ENCODE measurements around the gene NABP2. TPM values are rescaled to one million over a fixed set of nuclear protein-coding genes. Genes with fewer than 3 reads are reported as not detected.

The NABP2 gene
- total and polyA plus RNA-seq, 2 experiments from 2014 or later, result 25.5 to 27.8 TPM

GRCh38 chr12:56193025-56193578 is 31.0 kb upstream of the NABP2 start:
- peak overlapping the region; percentile 7; the same call in 1 of the 2 replicates for H3K27ac Mint-ChIP-seq
- peaks cover 27% of the 10 kb centered on the region for H3K4me1 Mint-ChIP-seq
- H3K27me3 Mint-ChIP-seq (ENCODE audit: insufficient read depth, low read depth, poor library complexity), result peaks cover 15% of the 10 kb centered on the region
- H3K4me2 ChIP-seq, result no peak overlapping the region
- peaks cover 5% of the 10 kb centered on the region; the same call in 1 of the 2 replicates for H3F3A ChIP-seq (replicated peaks; ENCODE audit: low read depth)
- H3K4me3 Mint-ChIP-seq, result peak overlapping the region; percentile 22; the same call in 1 of the 3 replicates
- 0 out of 2 replicates have a peak, but pooled peaks cover 5% of the 10 kb centered on the region for H3K9me2 ChIP-seq (ENCODE audit: insufficient read depth)
- no peaks in the 10 kb centered on the region; the same call in 1 of the 2 replicates for H4K20me1 ChIP-seq (replicated peaks; ENCODE audit: insufficient read depth)
- H3K36me3 ChIP-seq (ENCODE audit: insufficient read depth), result no peaks in the 10 kb centered on the region
- H3K36me3 Mint-ChIP-seq (ENCODE audit: low read depth), result peaks cover 20% of the 10 kb centered on the region
- H3K79me2 ChIP-seq (replicated peaks; ENCODE audit: insufficient read depth), result peaks cover 8% of the 10 kb centered on the region
- DNase-seq (ENCODE audit: low spot score), result peak; percentile 96
- no peak for ATAC-seq
- H3K4me3 ChIP-seq, result no peak overlapping the region
- 0 out of 2 replicates have a peak overlapping the region, but pooled peaks have one; percentile 3 for H2AFZ ChIP-seq
- H3K27me3 ChIP-seq (ENCODE audit: insufficient read depth), result no peaks in the 10 kb centered on the region
- H3K4me1 ChIP-seq (ENCODE audit: insufficient read depth), result peaks cover 4% of the 10 kb centered on the region
- no peak overlapping the region for H3K27ac ChIP-seq (ENCODE audit: low read depth)
- TF ChIP-seq REST (IDR thresholded peaks at IDR 0.05; ENCODE audit: unreplicated experiment) (no peak), CREB1 (CRISPR knock-in tag; IDR thresholded peaks at IDR 0.05; ENCODE audit: low read depth) (0 out of 2 replicates have a peak, but pooled peaks have one; percentile 3), POLR2AphosphoS5 (IDR thresholded peaks at IDR 0.05; ENCODE audit: low read depth) (no peak), NANOG (IDR thresholded peaks at IDR 0.05; ENCODE audit: borderline replicate concordance) (no peak), STAT1 (IDR thresholded peaks at IDR 0.05; ENCODE audit: unreplicated experiment) (no peak), ZNF114 (CRISPR knock-in tag; IDR thresholded peaks at IDR 0.05) (0 out of 2 replicates have a peak, but pooled peaks have one; percentile 66)
- TF ChIP-seq, protein P1, sequence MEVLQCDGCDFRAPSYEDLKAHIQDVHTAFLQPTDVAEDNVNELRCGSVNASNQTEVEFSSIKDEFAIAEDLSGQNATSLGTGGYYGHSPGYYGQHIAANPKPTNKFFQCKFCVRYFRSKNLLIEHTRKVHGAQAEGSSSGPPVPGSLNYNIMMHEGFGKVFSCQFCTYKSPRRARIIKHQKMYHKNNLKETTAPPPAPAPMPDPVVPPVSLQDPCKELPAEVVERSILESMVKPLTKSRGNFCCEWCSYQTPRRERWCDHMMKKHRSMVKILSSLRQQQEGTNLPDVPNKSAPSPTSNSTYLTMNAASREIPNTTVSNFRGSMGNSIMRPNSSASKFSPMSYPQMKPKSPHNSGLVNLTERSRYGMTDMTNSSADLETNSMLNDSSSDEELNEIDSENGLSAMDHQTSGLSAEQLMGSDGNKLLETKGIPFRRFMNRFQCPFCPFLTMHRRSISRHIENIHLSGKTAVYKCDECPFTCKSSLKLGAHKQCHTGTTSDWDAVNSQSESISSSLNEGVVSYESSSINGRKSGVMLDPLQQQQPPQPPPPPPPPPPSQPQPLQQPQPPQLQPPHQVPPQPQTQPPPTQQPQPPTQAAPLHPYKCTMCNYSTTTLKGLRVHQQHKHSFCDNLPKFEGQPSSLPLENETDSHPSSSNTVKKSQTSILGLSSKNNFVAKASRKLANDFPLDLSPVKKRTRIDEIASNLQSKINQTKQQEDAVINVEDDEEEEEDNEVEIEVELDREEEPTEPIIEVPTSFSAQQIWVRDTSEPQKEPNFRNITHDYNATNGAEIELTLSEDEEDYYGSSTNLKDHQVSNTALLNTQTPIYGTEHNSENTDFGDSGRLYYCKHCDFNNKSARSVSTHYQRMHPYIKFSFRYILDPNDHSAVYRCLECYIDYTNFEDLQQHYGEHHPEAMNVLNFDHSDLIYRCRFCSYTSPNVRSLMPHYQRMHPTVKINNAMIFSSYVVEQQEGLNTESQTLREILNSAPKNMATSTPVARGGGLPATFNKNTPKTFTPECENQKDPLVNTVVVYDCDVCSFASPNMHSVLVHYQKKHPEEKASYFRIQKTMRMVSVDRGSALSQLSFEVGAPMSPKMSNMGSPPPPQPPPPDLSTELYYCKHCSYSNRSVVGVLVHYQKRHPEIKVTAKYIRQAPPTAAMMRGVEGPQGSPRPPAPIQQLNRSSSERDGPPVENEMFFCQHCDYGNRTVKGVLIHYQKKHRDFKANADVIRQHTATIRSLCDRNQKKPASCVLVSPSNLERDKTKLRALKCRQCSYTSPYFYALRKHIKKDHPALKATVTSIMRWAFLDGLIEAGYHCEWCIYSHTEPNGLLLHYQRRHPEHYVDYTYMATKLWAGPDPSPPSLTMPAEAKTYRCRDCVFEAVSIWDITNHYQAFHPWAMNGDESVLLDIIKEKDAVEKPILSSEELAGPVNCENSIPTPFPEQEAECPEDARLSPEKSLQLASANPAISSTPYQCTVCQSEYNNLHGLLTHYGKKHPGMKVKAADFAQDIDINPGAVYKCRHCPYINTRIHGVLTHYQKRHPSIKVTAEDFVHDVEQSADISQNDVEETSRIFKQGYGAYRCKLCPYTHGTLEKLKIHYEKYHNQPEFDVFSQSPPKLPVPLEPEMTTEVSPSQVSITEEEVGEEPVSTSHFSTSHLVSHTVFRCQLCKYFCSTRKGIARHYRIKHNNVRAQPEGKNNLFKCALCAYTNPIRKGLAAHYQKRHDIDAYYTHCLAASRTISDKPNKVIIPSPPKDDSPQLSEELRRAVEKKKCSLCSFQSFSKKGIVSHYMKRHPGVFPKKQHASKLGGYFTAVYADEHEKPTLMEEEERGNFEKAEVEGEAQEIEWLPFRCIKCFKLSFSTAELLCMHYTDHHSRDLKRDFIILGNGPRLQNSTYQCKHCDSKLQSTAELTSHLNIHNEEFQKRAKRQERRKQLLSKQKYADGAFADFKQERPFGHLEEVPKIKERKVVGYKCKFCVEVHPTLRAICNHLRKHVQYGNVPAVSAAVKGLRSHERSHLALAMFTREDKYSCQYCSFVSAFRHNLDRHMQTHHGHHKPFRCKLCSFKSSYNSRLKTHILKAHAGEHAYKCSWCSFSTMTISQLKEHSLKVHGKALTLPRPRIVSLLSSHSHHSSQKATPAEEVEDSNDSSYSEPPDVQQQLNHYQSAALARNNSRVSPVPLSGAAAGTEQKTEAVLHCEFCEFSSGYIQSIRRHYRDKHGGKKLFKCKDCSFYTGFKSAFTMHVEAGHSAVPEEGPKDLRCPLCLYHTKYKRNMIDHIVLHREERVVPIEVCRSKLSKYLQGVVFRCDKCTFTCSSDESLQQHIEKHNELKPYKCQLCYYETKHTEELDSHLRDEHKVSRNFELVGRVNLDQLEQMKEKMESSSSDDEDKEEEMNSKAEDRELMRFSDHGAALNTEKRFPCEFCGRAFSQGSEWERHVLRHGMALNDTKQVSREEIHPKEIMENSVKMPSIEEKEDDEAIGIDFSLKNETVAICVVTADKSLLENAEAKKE (CRISPR knock-in tag; IDR thresholded peaks at IDR 0.05), result no peak
- TF ChIP-seq, protein P2, sequence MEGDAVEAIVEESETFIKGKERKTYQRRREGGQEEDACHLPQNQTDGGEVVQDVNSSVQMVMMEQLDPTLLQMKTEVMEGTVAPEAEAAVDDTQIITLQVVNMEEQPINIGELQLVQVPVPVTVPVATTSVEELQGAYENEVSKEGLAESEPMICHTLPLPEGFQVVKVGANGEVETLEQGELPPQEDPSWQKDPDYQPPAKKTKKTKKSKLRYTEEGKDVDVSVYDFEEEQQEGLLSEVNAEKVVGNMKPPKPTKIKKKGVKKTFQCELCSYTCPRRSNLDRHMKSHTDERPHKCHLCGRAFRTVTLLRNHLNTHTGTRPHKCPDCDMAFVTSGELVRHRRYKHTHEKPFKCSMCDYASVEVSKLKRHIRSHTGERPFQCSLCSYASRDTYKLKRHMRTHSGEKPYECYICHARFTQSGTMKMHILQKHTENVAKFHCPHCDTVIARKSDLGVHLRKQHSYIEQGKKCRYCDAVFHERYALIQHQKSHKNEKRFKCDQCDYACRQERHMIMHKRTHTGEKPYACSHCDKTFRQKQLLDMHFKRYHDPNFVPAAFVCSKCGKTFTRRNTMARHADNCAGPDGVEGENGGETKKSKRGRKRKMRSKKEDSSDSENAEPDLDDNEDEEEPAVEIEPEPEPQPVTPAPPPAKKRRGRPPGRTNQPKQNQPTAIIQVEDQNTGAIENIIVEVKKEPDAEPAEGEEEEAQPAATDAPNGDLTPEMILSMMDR (conservative IDR thresholded peaks at IDR 0.05; ENCODE audit: low read depth in 2 of 2), result peak; percentile 91 to 98
- TF ChIP-seq, protein P3, sequence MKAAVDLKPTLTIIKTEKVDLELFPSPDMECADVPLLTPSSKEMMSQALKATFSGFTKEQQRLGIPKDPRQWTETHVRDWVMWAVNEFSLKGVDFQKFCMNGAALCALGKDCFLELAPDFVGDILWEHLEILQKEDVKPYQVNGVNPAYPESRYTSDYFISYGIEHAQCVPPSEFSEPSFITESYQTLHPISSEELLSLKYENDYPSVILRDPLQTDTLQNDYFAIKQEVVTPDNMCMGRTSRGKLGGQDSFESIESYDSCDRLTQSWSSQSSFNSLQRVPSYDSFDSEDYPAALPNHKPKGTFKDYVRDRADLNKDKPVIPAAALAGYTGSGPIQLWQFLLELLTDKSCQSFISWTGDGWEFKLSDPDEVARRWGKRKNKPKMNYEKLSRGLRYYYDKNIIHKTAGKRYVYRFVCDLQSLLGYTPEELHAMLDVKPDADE (IDR thresholded peaks at IDR 0.05), result no peak
- H3K9me3 Mint-ChIP-seq, result peaks cover 6% of the 10 kb centered on the region; the same call in 2 of the 3 replicates
